Body of pancreas (tissue), 4 donors: ENCODE measurements around the gene IPPK. TPM values are rescaled to one million over a fixed set of nuclear protein-coding genes. Genes with fewer than 3 reads are reported as not detected.
A peak's percentile ranks its signal among the peaks of the same experiment; 100 is the strongest.

Experiments
- ATAC-seq: fragments of 150-250 bp; one replicate; pipeline ENCODE4 v1.9.1; 2016
- DNase-seq, 4 donors: peaks; one replicate each; pipeline ENCODE4 v3.0.0-alpha.2; 2019
- H3K27ac ChIP-seq, 4 donors: fragments of 200-600 bp; sonication (generic); 1 replicate in 3 of 4; 2 replicates in 1 of 4; pipeline versions ENCODE4 v1.5.1 to v1.6.1; 2016 to 2019; ENCODE audit warnings: mild to moderate bottlenecking in 1 of 4, mixed read lengths in 1 of 4, moderate library complexity in 1 of 4
- H3K27me3 ChIP-seq, 2 donors: fragments of 200-600 bp; sonication (generic); one replicate each; pipeline ENCODE4 v1.6.0; 2016; ENCODE audit warnings: mild to moderate bottlenecking in 1 of 2
- H3K36me3 ChIP-seq, 2 donors: fragments of 200-600 bp; sonication (generic); replicated peaks in 1 of 2; 2 replicates each; pipeline ENCODE4 v1.5.1; 2016; ENCODE audit warnings: low read depth in 2 of 2; ENCODE audit not compliant: insufficient read depth in 1 of 2
- H3K4me1 ChIP-seq: fragments of 200-600 bp; sonication (generic); one replicate; pipeline ENCODE4 v1.6.0; 2016
- H3K4me3 ChIP-seq, 2 donors: fragments of 200-600 bp; sonication (generic); 1 replicate in 1 of 2; 2 replicates in 1 of 2; pipeline ENCODE4 v1.5.1; 2016 to 2019
- H3K9me3 ChIP-seq, 3 donors: fragments of 200-600 bp; sonication (generic); 1 replicate in 2 of 3; 2 replicates in 1 of 3; pipeline ENCODE4 v1.5.1; 2016
- CTCF ChIP-seq, 7 experiments: fragments of 450-650 bp in 4 of 7; fragments of 200-600 bp in 3 of 7; sonication (generic) in 3 of 7; IDR thresholded peaks; one replicate each; pipeline ENCODE4 v1.5.1; 2016 to 2019; ENCODE audit warnings: antibody characterized with exemption in 7 of 7
- POLR2A ChIP-seq, 3 donors: fragments of 450-650 bp; IDR thresholded peaks; one replicate each; pipeline ENCODE4 v1.6.1; 2016; ENCODE audit warnings: antibody characterized with exemption in 3 of 3, mild to moderate bottlenecking in 2 of 3
- WGBS, 2 donors: methylation state at CpG; one replicate each; pipeline ENCODE4 v1.1.5; 2017; 5-methylcytosine and 5-hydroxymethylcytosine counted together
- intact Hi-C: fragments of 100-400 bp; cut with DNase I; formaldehyde crosslinking; loops from one replicate; pipeline ENCODE4 v1.15.1; 2023
- total RNA-seq, 2 donors: library from RNA; depleted of rRNA; stranded (reverse); fragments of >200 nt; gene quantifications; one replicate each; pipeline ENCODE4 v1.1.0, GENCODE V29; 2016

IPPK gene
- total RNA-seq, 2 donors from 2014 or later = 2.9 to 6.3 TPM

GRCh38 chr9:92619601-92620300 is 50.2 kb downstream of the IPPK start:
- no peak overlapping the region for H3K27ac ChIP-seq
- TF ChIP-seq CTCF (IDR thresholded peaks at IDR 0.05) (no peak), POLR2A (IDR thresholded peaks at IDR 0.05) (no peak)
- H3K27me3 ChIP-seq = no peaks in the 10 kb centered on the region
- DNase-seq (no peak), ATAC-seq (no peak)
- H3K4me1 ChIP-seq = peaks cover 11% of the 10 kb centered on the region
- no peaks in the 10 kb centered on the region for H3K9me3 ChIP-seq
- peaks cover 0 to 3% of the 10 kb centered on the region in 2 donors for H3K36me3 ChIP-seq
- 79 to 94% methylated on average over 10 to 23 of the region's 24 CpGs for WGBS, 2 donors
- no peak overlapping the region for H3K4me3 ChIP-seq
- intact Hi-C loops = no loop called here

DNA sequence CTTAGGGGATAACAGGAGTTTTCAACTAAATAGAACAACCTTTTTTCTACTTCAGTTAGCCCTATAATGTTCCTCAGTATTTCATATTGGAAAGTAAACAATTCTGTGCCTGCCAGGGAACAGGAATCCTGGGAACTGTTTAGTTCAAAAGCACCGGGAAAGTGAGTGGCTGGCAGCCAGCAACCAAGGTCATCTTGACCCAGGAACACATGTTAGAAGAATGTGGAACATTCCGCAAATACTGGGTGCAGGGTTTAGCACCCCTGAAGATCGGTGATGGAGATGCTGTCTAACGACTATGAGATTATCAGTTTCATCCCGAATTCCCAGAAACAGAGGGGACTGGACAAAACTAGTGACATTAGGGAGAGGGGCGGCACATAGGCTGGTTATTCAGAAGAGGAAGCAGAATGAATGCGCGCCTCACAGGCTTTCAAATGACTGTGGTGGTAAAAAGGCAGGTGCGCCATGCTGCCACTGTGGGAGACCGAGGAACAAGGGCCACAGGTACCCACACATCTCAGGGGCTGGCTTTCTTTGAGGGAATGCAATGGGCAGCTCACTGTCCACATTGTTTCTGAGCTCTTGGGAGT is 51.2 kb downstream of the IPPK start:
- peak; percentile 38 to 71 (median 52) for DNase-seq
- no peaks in the 10 kb centered on the region for H3K27me3 ChIP-seq
- WGBS, 2 donors = 58 to 63% methylated on average over 10 of the region's 10 CpGs
- H3K27ac ChIP-seq = peak overlapping the region in 1 of 4 donors; percentile 7
- no peak overlapping the region for H3K4me3 ChIP-seq
- no peak for ATAC-seq
- no peaks in the 10 kb centered on the region for H3K9me3 ChIP-seq
- intact Hi-C loops = no loop called here
- TF ChIP-seq CTCF (IDR thresholded peaks at IDR 0.05) = no peak
- TF ChIP-seq POLR2A (IDR thresholded peaks at IDR 0.05) = no peak
- peaks cover 11% of the 10 kb centered on the region for H3K4me1 ChIP-seq
- H3K36me3 ChIP-seq = peaks cover 0 to 3% of the 10 kb centered on the region in 2 donors

GRCh38 chr9:92617951-92618510 is 51.9 kb downstream of the IPPK start:
- Histone ChIP-seq H3K27me3 (no peaks in the 10 kb centered on the region), H3K4me1 (peaks cover 11% of the 10 kb centered on the region), H3K36me3 (peaks cover 0 to 3% of the 10 kb centered on the region in 2 donors), H3K9me3 (no peaks in the 10 kb centered on the region), H3K4me3 (no peak overlapping the region), H3K27ac (peak overlapping the region in 2 of 4 donors; percentile 2 to 7)
- 77 to 82% methylated on average over 10 to 11 of the region's 11 CpGs for WGBS, 2 donors
- no peak for DNase-seq
- TF ChIP-seq CTCF (IDR thresholded peaks at IDR 0.05) (no peak), POLR2A (IDR thresholded peaks at IDR 0.05) (no peak)
- intact Hi-C loops = no loop called here
- no peak for ATAC-seq

- 87 to 92% methylated on average over 7 to 11 of the region's 11 CpGs for WGBS, 2 donors
- Histone ChIP-seq H3K9me3 (no peaks in the 10 kb centered on the region), H3K4me1 (peaks cover 11% of the 10 kb centered on the region), H3K4me3 (no peak overlapping the region), H3K27me3 (no peaks in the 10 kb centered on the region), H3K36me3 (peaks cover 0 to 3% of the 10 kb centered on the region in 2 donors), H3K27ac (peak overlapping the region in 2 of 4 donors; percentile 7 to 19)
- no peak for DNase-seq
- intact Hi-C loops = no loop called here
- TF ChIP-seq POLR2A (IDR thresholded peaks at IDR 0.05) (no peak), CTCF (IDR thresholded peaks at IDR 0.05) (no peak)
- no peak for ATAC-seq
These were observed 52.6 kb downstream of the IPPK start for GRCh38 chr9:92617195-92617813.
